NCI-H2227 (cell line): ENCODE data around the gene F8A1.
"Not testable (repeated sequence)": the region's sequence is repeated elsewhere in the genome, so short reads cannot be mapped to it uniquely, and the experiment has no call there.

Experiments
- DNase-seq: peaks from one replicate; lab custom pipeline; 2025; ENCODE audit not compliant: unreplicated experiment; lab: John Stamatoyannopoulos, UW

Gene F8A1

DNA sequence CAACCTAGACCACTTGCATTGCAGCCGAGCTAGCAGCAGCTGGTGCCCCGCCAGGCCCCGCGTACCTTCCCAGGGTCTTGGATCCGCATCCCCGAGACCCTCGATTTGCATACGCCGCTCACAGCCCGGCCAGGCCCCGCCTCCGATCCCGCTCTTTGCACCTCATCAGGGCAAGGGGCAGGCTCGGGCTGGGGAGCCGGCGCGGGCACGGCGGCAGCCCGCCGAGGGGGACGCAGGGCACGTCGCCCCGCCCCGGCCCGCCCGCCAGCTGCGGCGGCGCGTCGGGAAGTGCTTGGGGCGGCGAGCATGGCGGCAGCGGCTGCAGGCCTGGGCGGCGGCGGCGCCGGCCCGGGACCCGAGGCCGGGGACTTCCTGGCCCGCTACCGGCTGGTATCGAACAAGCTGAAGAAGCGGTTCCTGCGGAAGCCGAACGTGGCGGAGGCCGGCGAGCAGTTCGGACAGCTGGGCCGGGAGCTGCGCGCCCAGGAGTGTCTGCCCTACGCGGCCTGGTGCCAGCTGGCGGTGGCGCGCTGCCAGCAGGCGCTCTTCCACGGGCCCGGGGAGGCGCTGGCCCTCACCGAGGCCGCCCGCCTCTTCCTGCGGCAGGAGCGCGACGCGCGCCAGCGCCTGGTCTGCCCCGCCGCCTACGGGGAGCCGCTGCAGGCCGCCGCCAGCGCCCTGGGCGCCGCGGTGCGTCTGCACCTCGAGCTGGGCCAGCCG, at the start of gene F8A1:
Gene F8A1, plus strand, starts transcription at position 287 of the 720 bp plus-strand sequence. Its CDS starts 20 bp downstream, at position 307.
- DNase-seq, result not testable (repeated sequence)

DNA sequence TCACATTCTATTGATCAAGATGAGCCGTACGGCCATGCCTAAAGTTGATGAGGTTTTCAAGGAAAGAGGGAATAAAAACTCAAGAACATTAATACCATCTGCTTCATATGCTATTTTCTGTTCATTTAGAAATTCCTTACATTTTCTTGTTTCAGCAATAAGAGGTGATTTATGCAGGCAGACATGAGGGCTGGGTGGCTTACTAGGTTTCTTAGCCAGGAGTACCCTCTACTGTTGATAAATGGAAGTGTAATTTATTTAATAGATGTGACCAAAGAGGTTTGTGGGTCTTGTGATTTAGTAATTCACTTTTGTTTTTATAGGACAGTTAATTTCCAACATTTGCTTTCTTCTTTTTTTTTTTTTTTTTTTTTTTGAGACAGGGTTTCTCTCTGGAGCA, 45.3 kb upstream of the F8A1 start:
- DNase-seq, result peak; percentile 17

DNA sequence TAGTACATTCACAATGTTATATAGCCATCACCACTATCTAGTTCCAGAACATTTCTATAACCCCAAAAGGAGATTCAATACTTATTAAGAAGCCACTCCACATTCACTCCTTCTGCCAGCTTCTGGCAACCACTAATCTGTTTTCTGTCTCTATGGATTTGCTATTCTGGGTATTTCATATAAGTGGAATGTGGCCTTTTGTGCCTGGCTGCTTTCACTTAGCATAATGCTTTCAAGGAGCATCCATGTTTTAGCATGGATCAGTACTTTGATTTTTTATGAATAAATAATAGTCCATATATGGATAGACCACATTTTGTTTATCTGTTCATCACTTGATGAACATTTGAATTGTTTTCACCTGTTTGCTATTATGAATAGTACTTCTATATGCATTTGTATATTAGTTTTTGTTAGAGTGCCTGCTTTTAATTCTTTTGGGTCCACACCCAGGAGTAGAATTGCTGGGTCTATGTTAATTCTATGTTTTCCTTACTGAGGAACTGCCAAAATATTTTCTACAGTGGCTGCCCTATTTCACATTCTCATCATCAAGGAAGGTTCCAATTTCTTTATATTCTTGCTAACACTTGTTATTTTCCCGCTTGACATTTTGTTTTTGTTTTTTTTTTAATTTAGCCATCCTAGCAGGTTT, 35.1 kb upstream of the F8A1 start:
- DNase-seq, result no peak

DNA sequence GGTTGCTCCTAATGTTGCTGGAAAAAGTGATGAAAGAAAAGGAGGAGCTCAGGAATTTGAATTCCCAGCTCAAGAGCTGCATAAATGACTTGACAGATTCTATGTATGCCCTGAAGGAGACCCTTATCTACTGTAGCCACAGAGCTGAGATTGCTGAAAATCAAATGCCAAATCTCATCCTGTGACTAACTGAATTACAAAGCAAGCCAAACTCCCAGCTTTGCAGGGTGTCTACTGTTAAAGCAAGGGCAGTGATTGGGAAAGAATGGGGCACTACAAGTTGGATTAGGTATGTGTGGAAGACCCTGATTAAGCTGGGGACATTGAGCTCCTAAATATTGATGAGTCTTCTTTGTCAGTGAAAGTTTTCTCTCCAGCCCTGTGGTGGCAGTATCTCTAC, 30.9 kb upstream of the F8A1 start:
- no peak for DNase-seq

DNA sequence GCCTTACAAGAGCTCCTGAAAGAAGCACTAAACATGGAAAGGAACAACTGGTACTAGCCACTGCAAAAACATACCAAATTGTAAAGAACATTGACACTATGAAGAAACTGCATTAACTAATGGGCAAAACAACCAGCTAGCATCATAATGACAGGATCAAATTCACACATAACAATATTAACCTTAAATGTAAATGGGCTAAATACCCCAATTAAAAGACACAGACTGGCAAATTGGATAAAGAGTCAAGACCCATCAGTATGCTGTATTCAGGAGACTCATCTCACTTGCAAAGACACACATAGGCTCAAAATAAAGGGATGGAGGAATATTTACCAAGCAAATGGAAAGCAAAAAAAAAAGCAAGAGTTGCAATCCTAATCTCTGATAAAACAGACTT, 17.6 kb upstream of the F8A1 start:
- DNase-seq, result not testable (repeated sequence)

DNA sequence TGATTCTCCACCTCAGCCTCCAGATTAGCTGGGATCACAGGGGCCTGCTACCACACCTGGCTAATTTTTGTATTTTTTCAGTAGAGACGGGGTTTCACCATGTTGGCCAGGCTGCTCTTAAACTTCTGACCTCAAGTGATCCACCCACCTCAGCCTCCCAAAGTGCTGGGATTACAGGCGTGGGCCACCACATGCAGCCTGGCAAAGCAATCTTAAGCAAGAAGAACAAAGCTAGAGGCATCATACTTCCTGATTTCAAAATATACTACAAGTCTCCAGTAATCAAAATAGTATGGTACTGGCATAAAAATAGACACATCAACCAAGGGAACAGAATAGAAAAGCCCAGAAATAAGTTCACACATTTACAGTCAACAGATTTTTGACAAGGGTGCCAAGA, 12.8 kb upstream of the F8A1 start:
- no peak for DNase-seq

DNA sequence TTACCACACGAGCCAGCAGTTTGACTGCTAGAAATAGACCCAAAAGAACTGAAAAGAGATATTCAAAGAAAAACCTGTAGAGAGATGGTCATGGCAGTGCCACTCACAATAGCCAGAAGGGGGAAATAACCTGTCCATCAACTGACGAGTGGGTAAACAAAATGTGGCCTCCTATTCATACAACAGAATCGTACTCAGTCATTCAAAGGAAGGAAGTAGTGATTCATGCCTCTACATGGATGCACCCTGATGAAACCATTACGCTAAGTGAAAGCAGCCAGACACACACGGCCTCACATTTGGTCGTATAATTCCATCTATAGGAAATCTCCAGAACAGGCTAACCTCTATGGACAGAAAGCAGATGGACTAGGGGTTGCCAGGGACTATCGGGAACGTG, 2.1 kb upstream of the F8A1 start:
- not testable (repeated sequence) for DNase-seq

DNA sequence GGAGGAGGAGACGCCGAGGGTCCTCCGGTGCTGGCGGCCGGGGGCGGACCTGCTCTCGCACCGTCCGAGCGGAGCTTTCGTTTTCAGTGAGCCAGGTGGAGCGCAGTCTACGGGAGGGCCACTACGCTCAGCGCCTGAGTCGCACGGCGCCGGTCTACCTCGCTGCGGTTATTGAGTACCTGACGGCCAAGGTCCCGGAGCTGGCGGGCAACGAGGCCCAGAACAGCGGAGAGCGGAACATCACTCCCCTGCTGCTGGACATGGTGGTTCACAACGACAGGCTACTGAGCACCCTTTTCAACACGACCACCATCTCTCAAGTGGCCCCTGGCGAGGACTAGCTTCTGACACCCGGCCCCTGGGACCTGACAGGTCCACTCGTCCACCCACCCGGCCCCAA, 1.1 kb upstream of the F8A1 start:
- DNase-seq, result not testable (repeated sequence)

DNA sequence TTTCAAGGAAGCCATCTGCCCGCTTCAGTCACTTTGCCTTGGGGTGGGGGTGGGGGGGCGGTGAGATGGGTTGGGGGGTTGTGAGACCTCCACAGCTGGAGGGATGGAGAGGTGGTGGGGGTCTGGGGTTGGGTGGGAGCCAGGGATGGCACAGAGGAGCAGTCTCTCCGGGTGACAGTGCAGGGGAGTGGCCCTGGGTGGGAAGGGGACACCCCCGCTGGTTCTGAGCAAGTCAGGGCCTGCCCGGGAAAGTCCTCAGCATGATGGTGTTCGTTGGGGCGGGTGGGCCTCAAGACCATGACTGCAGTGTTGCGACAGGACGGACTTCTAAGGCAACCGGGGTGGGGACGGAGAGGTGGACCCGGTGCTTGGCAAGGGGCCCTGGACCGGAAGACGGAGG, 606 bp upstream of the F8A1 start:
- DNase-seq, result not testable (repeated sequence)

DNA sequence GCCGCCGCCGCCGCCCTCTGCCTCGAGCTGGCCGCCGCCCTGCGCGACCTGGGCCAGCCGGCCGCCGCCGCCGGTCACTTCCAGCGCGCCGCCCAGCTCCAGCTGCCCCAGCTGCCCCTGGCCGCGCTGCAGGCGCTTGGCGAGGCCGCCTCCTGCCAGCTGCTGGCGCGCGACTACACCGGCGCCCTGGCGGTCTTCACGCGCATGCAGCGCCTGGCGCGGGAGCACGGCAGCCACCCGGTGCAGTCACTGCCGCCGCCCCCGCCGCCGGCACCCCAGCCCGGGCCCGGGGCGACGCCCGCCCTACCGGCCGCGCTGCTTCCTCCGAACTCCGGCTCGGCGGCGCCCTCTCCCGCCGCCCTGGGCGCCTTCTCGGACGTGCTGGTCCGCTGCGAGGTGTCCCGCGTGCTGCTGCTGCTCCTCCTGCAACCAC, 650 bp downstream of the F8A1 start:
- not testable (repeated sequence) for DNase-seq

DNA sequence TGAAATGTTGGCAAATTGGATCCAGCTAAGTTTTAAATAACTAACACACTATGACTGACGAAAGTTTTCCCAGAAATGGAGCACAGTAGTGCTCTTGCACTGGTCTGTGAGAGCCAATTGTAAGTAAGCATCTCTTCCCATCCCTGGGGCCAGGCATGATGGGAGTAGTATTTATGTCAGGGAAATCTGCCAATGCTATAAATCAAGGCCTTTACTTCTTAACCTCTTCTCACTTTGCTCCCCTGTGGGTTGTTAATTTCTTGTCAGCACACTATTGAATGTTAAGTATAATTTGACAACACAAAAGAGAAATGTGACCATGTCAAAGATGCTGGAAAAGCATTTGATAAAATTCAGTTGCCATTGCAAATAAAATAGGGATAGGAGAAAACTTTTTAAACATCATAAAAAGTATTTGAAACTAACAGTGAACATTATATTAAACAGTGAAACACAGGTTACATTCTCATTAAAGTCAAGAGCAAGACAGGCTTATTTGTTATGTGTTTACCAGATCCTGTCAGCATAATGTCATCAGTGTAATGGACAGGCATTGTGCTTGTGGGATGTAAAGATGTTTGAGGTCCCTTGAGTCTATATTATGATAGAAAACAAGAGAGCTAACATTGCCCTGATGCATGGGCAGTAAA, 5.0 kb downstream of the F8A1 start:
- no peak for DNase-seq

DNA sequence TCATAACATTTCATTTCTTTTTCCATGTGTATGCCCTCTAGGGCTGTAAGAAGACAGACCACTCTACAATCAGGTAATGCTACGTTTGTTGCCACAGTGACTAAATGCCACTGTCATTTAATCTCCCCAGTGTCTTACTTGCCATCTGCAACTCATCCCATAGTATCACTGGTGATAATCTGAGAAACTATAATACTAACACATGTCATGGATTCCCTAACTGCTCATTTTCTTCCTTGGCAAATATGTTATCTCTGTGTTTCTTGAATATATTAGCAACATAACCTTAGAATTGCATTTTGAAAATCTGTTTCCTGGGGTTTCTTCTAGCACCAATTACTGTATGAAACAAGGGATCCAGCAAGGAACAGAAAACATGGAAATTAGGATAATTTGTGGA, 6.1 kb downstream of the F8A1 start:
- no peak for DNase-seq

DNA sequence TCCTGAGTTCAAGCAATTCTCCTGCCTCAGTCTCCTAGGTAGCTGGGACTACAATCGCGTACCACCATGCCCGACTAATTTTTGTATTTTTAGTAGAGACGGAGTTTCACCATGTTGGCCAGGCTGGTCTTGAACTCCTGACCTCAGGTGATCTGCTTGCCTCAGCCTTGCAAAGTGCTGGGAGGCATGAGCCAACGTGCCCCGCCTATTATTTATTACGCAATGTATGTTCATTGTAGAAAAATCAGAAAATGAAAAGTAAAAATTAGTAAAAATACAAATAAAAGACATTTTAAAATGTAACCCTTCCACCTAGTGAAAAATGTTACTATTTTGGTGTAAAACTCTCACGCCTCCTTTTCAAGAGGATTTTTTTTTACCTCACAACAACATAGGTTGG, 14.2 kb downstream of the F8A1 start:
- no peak for DNase-seq

DNA sequence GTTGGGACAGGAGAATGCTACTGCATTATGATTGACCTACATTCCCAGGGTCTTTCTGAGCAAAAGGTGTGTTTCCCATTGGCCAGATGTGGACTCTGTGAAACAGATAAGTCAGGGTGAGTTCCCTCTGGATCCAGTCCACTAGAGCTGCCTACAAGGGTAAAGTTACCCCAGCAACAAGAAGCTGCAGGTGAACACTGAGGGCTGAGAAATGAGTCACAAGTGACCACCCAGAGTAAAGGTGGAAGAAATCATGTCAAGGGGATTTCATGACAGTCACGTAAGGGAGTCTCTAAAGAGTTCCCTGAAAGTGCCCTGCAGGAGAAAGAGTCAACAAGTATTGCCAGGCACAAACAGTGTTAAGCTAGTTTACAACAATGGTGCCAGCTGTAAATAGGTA, 16.3 kb downstream of the F8A1 start:
- DNase-seq, result no peak

DNA sequence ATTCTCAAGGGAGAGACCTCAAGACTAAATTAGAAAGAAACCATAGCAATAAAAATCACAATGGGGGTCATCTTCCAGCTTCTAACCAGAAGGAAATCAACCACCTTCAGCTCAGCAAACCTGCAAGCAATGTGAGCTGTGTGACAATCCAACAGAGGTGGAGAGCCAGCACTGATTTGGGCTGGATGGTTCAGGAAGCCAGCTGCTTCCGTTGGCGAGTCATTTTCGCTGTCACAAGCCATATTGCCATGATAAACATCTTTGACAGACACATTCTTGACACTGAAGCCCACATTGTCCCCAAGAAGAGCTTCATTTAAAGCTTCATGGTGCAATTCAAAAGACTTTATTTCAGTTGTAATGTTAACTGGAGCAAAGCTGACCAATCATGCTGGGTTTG, 22.7 kb downstream of the F8A1 start:
- DNase-seq, result no peak

DNA sequence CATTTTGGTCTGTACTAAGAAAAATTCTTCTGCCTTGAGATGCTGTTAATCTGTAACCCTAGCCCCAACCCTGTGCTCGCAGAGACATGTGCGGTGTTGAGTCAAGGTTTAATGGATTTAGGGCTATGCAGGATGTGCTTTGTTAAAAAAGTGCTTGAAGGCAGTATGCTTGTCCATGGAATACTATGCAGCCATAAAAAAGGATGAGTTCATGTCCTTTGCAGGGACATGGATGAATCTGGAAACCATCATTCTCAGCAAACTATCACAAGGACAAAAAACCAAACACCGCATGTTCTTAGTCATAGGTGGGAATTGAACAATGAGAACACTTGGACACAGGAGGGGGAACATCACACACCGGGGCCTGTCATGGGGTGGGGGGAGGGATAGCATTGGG, 23.9 kb downstream of the F8A1 start:
- DNase-seq, result not testable (repeated sequence)

DNA sequence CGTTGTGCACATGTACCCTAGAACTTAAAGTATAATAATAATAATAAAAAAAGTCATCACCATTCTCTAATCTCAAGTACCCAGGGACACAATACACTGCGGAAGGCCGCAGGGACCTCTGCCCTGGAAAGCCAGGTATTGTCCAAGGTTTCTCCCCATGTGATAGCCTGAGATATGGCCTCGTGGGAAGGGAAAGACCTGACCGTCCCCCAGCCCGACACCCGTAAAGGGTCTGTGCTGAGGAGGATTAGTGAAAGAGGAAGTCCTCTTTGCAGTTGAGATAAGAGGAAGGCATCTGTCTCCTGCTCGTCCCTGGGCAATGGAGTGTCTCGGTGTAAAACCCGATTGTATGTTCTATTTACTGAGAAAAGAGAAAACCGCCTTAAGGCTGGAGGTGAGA, 24.4 kb downstream of the F8A1 start:
- DNase-seq, result not testable (repeated sequence)

DNA sequence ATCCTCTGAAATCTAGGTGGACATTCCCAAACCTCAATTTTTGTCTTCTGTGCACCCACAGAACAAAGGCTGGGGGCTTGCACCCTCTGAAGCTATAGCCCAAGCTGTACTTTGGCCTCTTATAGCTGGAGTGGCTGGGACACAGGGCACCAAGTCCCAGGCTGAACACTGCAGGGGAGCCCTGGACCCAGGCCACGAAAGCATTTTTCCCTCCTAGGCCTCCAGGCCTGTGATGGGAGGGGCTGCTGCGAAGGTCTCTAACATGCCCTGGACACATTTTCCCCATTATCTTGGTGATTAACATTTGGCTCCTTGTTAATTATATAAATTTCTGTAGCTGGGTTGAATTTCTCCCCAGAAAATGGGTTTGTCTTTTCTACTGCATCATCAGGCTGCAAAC, 27.9 kb downstream of the F8A1 start:
- DNase-seq, result no peak

DNA sequence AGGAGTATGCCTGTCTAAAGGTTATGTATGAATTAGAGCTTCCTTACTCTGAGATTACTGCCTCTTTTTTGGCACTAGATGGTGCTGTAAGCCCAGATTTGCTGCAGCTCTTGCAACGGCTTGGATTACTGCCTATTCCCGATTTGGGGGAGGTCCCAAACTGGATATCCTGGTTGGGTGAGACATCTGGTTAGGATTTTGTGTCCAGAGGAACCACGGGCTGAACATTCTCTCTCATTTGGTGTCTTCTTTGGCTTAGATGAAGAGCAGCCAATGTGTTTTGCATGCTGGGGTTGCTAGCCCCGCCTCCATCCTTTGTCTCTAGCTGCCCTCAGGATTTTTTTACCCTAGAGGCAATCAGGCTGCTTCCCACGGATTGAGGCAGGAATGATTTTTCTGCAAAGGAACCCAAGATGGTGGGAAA, 31.9 kb downstream of the F8A1 start:
- peak; percentile 74 for DNase-seq

DNA sequence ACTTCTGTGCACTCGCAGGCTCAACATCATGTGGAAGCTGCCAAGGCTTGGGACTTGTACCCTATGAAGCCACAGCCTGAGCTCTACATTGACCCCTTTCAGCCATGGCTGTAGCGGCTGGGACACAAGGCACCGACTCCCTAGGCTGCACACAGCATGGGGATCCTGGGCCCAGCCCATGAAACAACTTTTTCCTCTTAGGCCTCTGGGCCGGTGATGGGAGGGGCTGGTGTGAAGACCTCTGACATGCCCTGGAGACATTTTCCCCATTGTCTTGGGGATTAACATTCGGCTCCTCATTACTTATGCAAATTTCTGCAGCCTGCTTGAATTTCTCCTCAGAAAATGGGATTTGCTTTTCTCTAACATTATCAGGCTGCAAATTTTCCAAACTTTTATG, 38.6 kb downstream of the F8A1 start:
- DNase-seq, result not testable (repeated sequence)
